Effector memory CD4-positive, alpha-beta T cell (primary cell): ENCODE data around the gene CLDN6.

Experiments
- DNase-seq, 3 donors: peaks; one replicate each; pipeline ENCODE4 v3.0.0-alpha.2; 2020
- H3K27ac ChIP-seq: 2 replicates; pipeline ENCODE4 v1.7.0; 2013; ENCODE audit warnings: mild to moderate bottlenecking, low read length, moderate library complexity; ENCODE audit not compliant: insufficient read depth, poor library complexity, severe bottlenecking
- H3K27me3 ChIP-seq: replicated peaks from 2 replicates; pipeline ENCODE4 v1.7.0; 2013; ENCODE audit warnings: mild to moderate bottlenecking, low read length; ENCODE audit not compliant: insufficient read depth, control insufficient read depth, poor library complexity, severe bottlenecking
- H3K36me3 ChIP-seq: 2 replicates; pipeline ENCODE4 v1.7.0; 2013; ENCODE audit warnings: mild to moderate bottlenecking, low read length, moderate library complexity; ENCODE audit not compliant: control insufficient read depth, insufficient read depth
- H3K4me1 ChIP-seq: 2 replicates; pipeline ENCODE4 v1.7.0; 2013; ENCODE audit warnings: low read length, mild to moderate bottlenecking; ENCODE audit not compliant: control insufficient read depth, insufficient read depth, poor library complexity, severe bottlenecking
- H3K4me3 ChIP-seq: 2 replicates; pipeline ENCODE4 v1.7.0; 2013; ENCODE audit warnings: low read length, low read depth, mild to moderate bottlenecking; ENCODE audit not compliant: insufficient read depth, poor library complexity, severe bottlenecking
- H3K9me3 ChIP-seq: 2 replicates; pipeline ENCODE4 v1.7.0; 2013; ENCODE audit warnings: mild to moderate bottlenecking, low read length, moderate library complexity; ENCODE audit not compliant: control insufficient read depth

CLDN6 gene

GRCh38 chr16:3051494-3051893, 33.5 kb upstream of the CLDN6 start:
- H3K4me1 ChIP-seq: peaks cover 18% of the 10 kb centered on the region

GRCh38 chr16:3051009-3051408, 33.0 kb upstream of the CLDN6 start:
- Histone ChIP-seq H3K27ac (no peak overlapping the region), H3K36me3 (no peaks in the 10 kb centered on the region), H3K27me3 (peaks cover 7% of the 10 kb centered on the region), H3K9me3 (no peaks in the 10 kb centered on the region), H3K4me3 (no peak overlapping the region), H3K4me1 (peaks cover 23% of the 10 kb centered on the region)
- DNase-seq: no peak

More at GRCh38 chr16:3051494-3051893, 33.5 kb upstream of the CLDN6 start:
- no peak overlapping the region for H3K4me3 ChIP-seq
- no peak for DNase-seq
- peaks cover 7% of the 10 kb centered on the region for H3K27me3 ChIP-seq
- H3K9me3 ChIP-seq: no peaks in the 10 kb centered on the region
- no peak overlapping the region for H3K27ac ChIP-seq
- H3K36me3 ChIP-seq: no peaks in the 10 kb centered on the region

GRCh38 chr16:3050487-3050886, 32.5 kb upstream of the CLDN6 start:
- no peak overlapping the region for H3K4me3 ChIP-seq
- H3K27me3 ChIP-seq: peaks cover 7% of the 10 kb centered on the region

GRCh38 chr16:3049921-3050481, 32.0 kb upstream of the CLDN6 start:
- H3K4me1 ChIP-seq: peaks cover 19% of the 10 kb centered on the region
- no peak overlapping the region for H3K4me3 ChIP-seq
- no peak overlapping the region for H3K27ac ChIP-seq
- DNase-seq: no peak
- H3K27me3 ChIP-seq: peaks cover 7% of the 10 kb centered on the region
- no peaks in the 10 kb centered on the region for H3K9me3 ChIP-seq
- H3K36me3 ChIP-seq: no peaks in the 10 kb centered on the region

More at GRCh38 chr16:3050487-3050886, 32.5 kb upstream of the CLDN6 start:
- Histone ChIP-seq H3K36me3 (no peaks in the 10 kb centered on the region), H3K4me1 (peaks cover 24% of the 10 kb centered on the region), H3K27ac (no peak overlapping the region), H3K9me3 (no peaks in the 10 kb centered on the region)
- DNase-seq: no peak

- H3K4me1 ChIP-seq: peaks cover 16% of the 10 kb centered on the region
- no peak overlapping the region for H3K27ac ChIP-seq
- peaks cover 27% of the 10 kb centered on the region for H3K27me3 ChIP-seq
- no peaks in the 10 kb centered on the region for H3K36me3 ChIP-seq
- H3K9me3 ChIP-seq: no peaks in the 10 kb centered on the region
- no peak overlapping the region for H3K4me3 ChIP-seq
- DNase-seq: no peak
These were observed 29.4 kb upstream of the CLDN6 start for GRCh38 chr16:3047387-3047720.

DNA sequence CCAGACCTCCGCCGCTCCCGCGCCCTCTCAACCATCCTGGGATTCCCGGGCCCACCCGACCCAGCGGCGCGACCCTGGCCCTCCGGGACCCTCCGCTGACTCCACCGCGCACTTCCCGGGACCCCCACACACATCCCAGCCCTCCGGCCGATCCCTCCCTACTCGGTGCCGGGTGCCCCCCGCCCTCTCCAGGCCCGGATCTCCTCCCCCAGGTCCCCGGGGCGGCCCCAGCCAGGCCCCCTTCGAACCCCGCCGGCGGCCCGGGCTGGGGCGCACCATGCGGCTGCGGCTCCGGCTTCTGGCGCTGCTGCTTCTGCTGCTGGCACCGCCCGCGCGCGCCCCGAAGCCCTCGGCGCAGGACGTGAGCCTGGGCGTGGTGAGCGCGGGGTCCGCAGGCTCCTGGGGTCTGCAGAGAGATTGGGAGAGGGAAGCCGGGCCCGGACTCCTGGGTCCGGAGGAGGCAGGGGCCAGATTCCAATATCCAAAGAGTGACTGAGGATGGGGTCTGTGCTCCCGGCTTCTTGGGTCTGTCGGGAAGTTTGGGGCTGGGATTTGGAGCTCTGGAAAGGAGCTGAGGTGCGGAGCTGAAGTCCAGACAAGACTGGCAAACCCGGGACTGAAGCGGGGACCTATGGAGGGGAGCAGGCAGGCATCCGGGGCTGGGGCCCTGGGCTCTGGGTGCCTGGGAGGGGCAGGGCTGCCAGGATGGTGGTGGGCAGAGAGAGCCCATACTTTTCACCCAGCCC, 28.8 kb upstream of the CLDN6 start:
- Histone ChIP-seq H3K9me3 (no peaks in the 10 kb centered on the region), H3K4me1 (peaks cover 16% of the 10 kb centered on the region), H3K36me3 (no peaks in the 10 kb centered on the region), H3K27ac (no peak overlapping the region), H3K27me3 (peaks cover 27% of the 10 kb centered on the region), H3K4me3 (peak overlapping the region; percentile 18)
- DNase-seq: no peak

DNA sequence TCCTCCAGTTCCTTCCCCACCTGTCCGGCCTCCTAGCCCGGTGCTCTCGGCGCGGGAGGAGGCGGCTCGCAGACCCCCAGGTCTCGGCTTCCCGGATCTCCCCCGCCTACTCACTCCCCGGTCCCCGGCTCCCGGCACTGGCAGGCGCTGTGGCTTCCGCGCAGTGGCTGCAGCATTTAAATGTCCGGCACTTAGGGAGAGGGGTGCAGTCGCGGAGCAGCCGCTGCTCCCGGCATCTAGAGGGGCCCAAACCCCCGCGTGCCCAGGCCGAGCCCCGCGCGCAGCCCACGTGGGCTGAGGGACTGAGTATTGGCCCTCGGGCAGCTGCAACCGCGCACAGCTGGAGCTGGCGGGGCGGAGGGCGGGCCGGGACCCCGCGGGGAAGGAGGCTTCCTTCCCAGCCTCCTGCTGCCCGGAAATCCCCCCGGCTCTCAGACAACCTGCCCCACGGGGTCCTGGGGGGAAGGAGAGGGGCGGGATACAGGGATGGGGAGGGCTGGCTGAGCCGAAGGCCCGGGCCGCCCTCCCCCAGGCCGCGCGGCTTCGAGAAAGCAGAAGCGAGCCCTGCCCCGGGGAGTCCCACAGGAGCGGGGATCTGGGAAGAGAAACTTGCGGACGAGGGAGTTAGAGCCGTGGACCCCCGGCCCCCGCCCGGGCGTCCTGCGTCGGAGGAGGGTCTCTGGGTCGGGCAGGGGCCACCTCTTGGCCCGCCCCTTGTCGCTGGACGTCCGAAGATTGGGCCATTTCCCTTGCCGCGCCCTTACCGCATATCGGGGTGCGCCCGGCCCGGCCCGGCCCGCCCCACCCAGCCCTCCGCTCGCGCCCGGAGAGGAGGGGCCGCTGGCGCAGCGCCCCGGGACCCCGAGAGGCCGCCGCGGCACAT, 28.0 kb upstream of the CLDN6 start, which contains the start of gene MMP25:
TSS of gene MMP25 (plus strand) at position 804 of the 883 bp plus-strand sequence. CDS start 357 bp downstream, outside the sequence.
- Histone ChIP-seq H3K36me3 (no peaks in the 10 kb centered on the region), H3K27me3 (peaks cover 27% of the 10 kb centered on the region), H3K4me3 (peak within 1 kb of the TSS; percentile 68), H3K27ac (no peak within 1 kb of the TSS), H3K4me1 (peaks cover 16% of the 10 kb centered on the region), H3K9me3 (no peaks in the 10 kb centered on the region)
- DNase-seq: no peak

GRCh38 chr16:3044708-3045107, 26.7 kb upstream of the CLDN6 start:
- no peaks in the 10 kb centered on the region for H3K9me3 ChIP-seq
- no peak for DNase-seq
- H3K27ac ChIP-seq: no peak overlapping the region
- H3K4me3 ChIP-seq: no peak overlapping the region
- H3K4me1 ChIP-seq: peaks cover 16% of the 10 kb centered on the region
- peaks cover 32% of the 10 kb centered on the region for H3K27me3 ChIP-seq
- H3K36me3 ChIP-seq: no peaks in the 10 kb centered on the region

DNA sequence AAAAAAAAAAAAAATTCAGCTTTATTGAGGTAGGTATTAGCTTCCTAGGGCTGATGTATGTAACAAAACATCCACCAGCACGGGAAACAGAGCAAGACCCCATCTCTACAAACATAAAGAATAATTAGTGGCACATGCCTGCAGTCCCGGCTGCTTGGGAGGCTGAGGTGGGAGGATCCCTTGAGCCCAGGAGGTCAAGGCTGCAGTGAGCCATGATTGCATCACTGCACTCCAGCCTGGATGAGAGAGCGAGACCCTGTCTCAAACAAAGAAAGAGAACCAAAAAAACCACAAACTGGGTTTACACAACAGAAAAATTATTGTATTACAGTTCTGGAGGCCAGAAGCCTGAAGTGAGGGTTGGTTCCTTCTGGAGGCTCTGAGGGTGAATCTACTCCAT, 24.4 kb upstream of the CLDN6 start:
- no peaks in the 10 kb centered on the region for H3K9me3 ChIP-seq
- no peak overlapping the region for H3K4me3 ChIP-seq
- no peak for DNase-seq
- H3K36me3 ChIP-seq: no peaks in the 10 kb centered on the region
- peaks cover 47% of the 10 kb centered on the region for H3K27me3 ChIP-seq
- H3K4me1 ChIP-seq: peaks cover 16% of the 10 kb centered on the region
- no peak overlapping the region for H3K27ac ChIP-seq

DNA sequence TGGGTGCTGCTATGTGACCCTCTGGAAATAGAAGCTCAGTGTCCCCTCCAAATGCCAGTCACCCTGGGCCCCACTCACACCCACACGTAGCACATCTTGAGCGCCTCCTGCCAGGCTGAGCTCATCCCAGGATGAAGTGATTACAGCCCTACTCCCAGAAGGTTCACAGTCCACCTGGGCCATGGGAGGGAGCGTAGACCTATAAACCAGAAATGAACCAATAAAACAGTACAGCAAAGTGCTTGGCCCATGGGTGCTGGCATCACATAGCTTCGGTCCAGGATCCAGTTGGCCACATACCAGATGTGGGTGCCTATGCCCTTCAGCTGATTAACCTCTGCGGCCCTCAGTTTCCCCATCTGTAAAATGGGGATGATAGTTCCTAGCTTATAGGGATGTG, 20.9 kb upstream of the CLDN6 start:
- DNase-seq: no peak
- Histone ChIP-seq H3K36me3 (no peaks in the 10 kb centered on the region), H3K4me3 (no peak overlapping the region), H3K4me1 (peaks cover 14% of the 10 kb centered on the region), H3K27ac (no peak overlapping the region), H3K27me3 (peaks cover 54% of the 10 kb centered on the region), H3K9me3 (no peaks in the 10 kb centered on the region)
